Hepatocyte (in vitro differentiated cells): ENCODE measurements around the gene DUSP2.

Source experiments
- EZH2 ChIP-seq: fragments of 200-600 bp; sonication (generic); IDR thresholded peaks from 2 replicates; pipeline ENCODE4 v1.6.1; 2016; ENCODE audit warnings: antibody characterized with exemption, mild to moderate bottlenecking, borderline replicate concordance
- EZH2phosphoT487 ChIP-seq: fragments of 200-600 bp; sonication (generic); IDR thresholded peaks from one replicate; pipeline ENCODE4 v1.6.1; 2018; ENCODE audit warnings: antibody characterized with exemption, mild to moderate bottlenecking, low read depth, moderate library complexity; ENCODE audit not compliant: unreplicated experiment, severe bottlenecking
- TF ChIP-seq, protein P1 (sequence below): fragments of 200-600 bp; sonication (generic); IDR thresholded peaks from 2 replicates; pipeline ENCODE4 v1.5.1; 2016; ENCODE audit warnings: antibody characterized with exemption, mild to moderate bottlenecking; ENCODE audit not compliant: poor library complexity

DNA sequence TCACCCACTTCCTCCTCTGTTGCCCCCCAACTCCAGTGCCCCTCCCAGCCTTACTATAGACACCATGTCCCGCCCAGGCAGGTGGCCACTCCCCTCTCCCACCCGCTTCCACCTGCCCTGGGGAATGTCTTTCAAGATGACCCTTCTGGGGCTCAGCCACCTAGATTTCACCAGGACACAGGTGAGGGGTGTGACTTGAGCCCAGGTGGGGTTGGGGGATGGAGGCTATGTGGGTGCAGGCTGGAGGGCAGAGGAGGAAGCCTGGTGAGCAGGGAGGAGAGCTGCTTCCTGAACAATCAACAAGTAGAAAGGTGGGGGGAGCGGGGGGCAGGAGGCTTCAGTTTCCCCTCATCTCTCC, 37.6 kb downstream of the DUSP2 start:
- TF ChIP-seq, protein P1, sequence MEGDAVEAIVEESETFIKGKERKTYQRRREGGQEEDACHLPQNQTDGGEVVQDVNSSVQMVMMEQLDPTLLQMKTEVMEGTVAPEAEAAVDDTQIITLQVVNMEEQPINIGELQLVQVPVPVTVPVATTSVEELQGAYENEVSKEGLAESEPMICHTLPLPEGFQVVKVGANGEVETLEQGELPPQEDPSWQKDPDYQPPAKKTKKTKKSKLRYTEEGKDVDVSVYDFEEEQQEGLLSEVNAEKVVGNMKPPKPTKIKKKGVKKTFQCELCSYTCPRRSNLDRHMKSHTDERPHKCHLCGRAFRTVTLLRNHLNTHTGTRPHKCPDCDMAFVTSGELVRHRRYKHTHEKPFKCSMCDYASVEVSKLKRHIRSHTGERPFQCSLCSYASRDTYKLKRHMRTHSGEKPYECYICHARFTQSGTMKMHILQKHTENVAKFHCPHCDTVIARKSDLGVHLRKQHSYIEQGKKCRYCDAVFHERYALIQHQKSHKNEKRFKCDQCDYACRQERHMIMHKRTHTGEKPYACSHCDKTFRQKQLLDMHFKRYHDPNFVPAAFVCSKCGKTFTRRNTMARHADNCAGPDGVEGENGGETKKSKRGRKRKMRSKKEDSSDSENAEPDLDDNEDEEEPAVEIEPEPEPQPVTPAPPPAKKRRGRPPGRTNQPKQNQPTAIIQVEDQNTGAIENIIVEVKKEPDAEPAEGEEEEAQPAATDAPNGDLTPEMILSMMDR, result no peak
- TF ChIP-seq EZH2 (no peak), EZH2phosphoT487 (no peak)
